ENCODE results near the gene CEBPZ.

DNA sequence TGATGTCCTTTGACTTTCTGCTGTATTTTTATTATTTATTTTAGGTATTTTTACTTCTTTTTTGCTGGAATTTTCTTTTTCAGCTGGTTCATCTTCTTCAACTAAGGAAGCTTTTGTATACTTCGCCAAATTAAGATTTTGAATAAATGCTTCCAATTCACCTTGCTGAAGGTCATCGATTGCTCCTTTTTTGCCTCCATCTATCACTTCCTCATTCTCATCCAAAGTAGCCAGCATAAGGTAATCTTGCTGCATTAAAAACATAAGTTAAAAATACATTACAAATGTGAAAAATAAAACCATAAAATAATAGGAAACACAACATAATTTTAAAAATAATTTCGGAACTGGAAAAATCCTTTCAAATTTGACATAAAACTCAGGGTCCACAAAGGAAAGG lies 2.6 kb downstream of the CEBPZ start:
- TF ChIP-seq EP300 (IDR thresholded peaks at IDR 0.05) (no peak), POLR2A (IDR thresholded peaks at IDR 0.05) (no peak)
- TF ChIP-seq, protein P1, sequence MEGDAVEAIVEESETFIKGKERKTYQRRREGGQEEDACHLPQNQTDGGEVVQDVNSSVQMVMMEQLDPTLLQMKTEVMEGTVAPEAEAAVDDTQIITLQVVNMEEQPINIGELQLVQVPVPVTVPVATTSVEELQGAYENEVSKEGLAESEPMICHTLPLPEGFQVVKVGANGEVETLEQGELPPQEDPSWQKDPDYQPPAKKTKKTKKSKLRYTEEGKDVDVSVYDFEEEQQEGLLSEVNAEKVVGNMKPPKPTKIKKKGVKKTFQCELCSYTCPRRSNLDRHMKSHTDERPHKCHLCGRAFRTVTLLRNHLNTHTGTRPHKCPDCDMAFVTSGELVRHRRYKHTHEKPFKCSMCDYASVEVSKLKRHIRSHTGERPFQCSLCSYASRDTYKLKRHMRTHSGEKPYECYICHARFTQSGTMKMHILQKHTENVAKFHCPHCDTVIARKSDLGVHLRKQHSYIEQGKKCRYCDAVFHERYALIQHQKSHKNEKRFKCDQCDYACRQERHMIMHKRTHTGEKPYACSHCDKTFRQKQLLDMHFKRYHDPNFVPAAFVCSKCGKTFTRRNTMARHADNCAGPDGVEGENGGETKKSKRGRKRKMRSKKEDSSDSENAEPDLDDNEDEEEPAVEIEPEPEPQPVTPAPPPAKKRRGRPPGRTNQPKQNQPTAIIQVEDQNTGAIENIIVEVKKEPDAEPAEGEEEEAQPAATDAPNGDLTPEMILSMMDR (IDR thresholded peaks at IDR 0.05), result no peak

Measured in upper lobe of left lung (tissue), 4 donors.